Transverse colon (tissue), 4 donors: ENCODE results near the gene PANK4.

Source experiments
- EP300 ChIP-seq: sonication (generic); formaldehyde crosslinking; IDR thresholded peaks from one replicate; pipeline ENCODE4 v1.6.1; 2017; ENCODE audit warnings: antibody characterized with exemption, low read depth
- POLR2A ChIP-seq: fragments of 450-650 bp; IDR thresholded peaks from one replicate; pipeline ENCODE4 v1.6.1; 2016; ENCODE audit warnings: antibody characterized with exemption, mild to moderate bottlenecking, moderate library complexity
- POLR2AphosphoS5 ChIP-seq, 3 donors: sonication (generic); formaldehyde crosslinking; IDR thresholded peaks; one replicate each; pipeline ENCODE4 v1.6.1; 2016; ENCODE audit warnings: antibody characterized with exemption in 3 of 3
- TF ChIP-seq, protein P1 (sequence below), 5 experiments: fragments of 200-600 bp in 3 of 5; fragments of 450-650 bp in 2 of 5; sonication (generic) in 3 of 5; IDR thresholded peaks; 1 replicate in 2 of 5; 2 replicates in 3 of 5; pipeline ENCODE4 v1.5.1; 2016 to 2017; ENCODE audit warnings: antibody characterized with exemption in 5 of 5, inconsistent platforms in 3 of 5, mild to moderate bottlenecking in 2 of 5, moderate library complexity in 1 of 5

DNA sequence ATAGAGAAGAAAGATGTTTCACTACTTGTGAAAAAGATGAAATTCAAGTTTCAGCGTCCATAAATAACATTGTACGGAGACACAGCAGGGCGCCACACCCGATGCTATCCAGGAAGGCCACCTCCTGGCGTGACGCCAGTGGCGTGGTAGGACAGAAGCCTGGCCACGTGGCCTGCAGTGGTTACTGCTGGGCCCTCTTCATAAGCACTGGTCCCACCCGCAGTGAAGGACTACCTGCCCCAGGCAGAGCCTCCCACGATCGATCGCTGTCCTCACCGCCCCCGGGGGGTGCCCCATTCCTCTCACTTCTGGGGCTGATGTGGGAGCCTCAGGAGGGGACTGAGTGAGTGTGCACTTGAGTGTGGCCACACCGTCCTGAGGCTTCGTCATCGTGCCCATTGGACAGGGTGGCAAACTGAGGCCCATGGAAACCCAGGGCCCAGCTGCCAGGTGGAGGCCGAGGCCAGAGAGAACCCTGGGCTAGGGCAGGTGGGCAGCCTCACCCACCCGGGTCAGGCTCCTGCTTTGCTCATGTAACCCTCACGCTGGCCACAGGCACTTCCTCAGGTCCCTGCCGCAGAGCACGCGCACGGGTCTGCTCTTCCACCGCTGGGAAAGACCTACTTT is 15.3 kb upstream of the PANK4 start:
- TF ChIP-seq, protein P1, sequence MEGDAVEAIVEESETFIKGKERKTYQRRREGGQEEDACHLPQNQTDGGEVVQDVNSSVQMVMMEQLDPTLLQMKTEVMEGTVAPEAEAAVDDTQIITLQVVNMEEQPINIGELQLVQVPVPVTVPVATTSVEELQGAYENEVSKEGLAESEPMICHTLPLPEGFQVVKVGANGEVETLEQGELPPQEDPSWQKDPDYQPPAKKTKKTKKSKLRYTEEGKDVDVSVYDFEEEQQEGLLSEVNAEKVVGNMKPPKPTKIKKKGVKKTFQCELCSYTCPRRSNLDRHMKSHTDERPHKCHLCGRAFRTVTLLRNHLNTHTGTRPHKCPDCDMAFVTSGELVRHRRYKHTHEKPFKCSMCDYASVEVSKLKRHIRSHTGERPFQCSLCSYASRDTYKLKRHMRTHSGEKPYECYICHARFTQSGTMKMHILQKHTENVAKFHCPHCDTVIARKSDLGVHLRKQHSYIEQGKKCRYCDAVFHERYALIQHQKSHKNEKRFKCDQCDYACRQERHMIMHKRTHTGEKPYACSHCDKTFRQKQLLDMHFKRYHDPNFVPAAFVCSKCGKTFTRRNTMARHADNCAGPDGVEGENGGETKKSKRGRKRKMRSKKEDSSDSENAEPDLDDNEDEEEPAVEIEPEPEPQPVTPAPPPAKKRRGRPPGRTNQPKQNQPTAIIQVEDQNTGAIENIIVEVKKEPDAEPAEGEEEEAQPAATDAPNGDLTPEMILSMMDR (IDR thresholded peaks at IDR 0.05): no peak
- TF ChIP-seq POLR2A (no peak), POLR2AphosphoS5 (IDR thresholded peaks at IDR 0.05) (peak in 2 of 3 donors; percentile 41 to 46), EP300 (no peak)
